GM23338 (cell line): ENCODE measurements around the gene CELF4. TPM values are rescaled to one million over a fixed set of nuclear protein-coding genes. Genes with fewer than 3 reads are reported as not detected.

ENCODE experiments used
- ATAC-seq: fragments of 200-7000 bp; cut with Tn5 transposase; 3 replicates; pipeline ENCODE4 v1.9.1; 2020
- DNase-seq: peaks from one replicate; pipeline ENCODE4 v3.0.0-alpha.2; 2015; ENCODE audit warnings: low spot score
- H2AFZ ChIP-seq: fragments of 200-600 bp; sonication (generic); 2 replicates; pipeline ENCODE4 v1.8.0; 2016; ENCODE audit warnings: antibody characterized with exemption, mild to moderate bottlenecking, moderate library complexity
- H3F3A ChIP-seq: fragments of 200-600 bp; sonication (generic); replicated peaks from 2 replicates; pipeline ENCODE4 v1.8.0; 2017; ENCODE audit warnings: antibody characterized with exemption, mixed run types, low read depth
- H3K27ac ChIP-seq: fragments of 200-600 bp; sonication (generic); 2 replicates; pipeline ENCODE4 v1.6.1; 2016; ENCODE audit warnings: low read depth
- H3K27me3 ChIP-seq: fragments of 200-600 bp; sonication (generic); 2 replicates; pipeline ENCODE4 v1.8.0; 2016; ENCODE audit warnings: mild to moderate bottlenecking, mixed run types, moderate library complexity; ENCODE audit not compliant: insufficient read depth
- H3K36me3 ChIP-seq: fragments of 200-600 bp; sonication (generic); 2 replicates; pipeline ENCODE4 v1.8.0; 2016; ENCODE audit warnings: mild to moderate bottlenecking; ENCODE audit not compliant: insufficient read depth
- H3K4me1 ChIP-seq: fragments of 200-600 bp; sonication (generic); 2 replicates; pipeline ENCODE4 v1.8.0; 2016; ENCODE audit warnings: mild to moderate bottlenecking, moderate library complexity; ENCODE audit not compliant: insufficient read depth
- H3K4me2 ChIP-seq: fragments of 200-600 bp; sonication (generic); 2 replicates; pipeline ENCODE4 v1.7.1; 2017; ENCODE audit warnings: mixed run types
- H3K4me3 ChIP-seq: fragments of 200-600 bp; sonication (generic); 2 replicates; pipeline ENCODE4 v1.6.1; 2016; ENCODE audit warnings: mixed run types
- H3K79me2 ChIP-seq: fragments of 200-600 bp; sonication (generic); replicated peaks from 2 replicates; pipeline ENCODE4 v1.8.0; 2017; ENCODE audit warnings: mild to moderate bottlenecking; ENCODE audit not compliant: insufficient read depth
- H3K9me2 ChIP-seq: fragments of 200-600 bp; sonication (generic); 2 replicates; pipeline ENCODE4 v1.8.0; 2017; ENCODE audit not compliant: insufficient read depth
- H4K20me1 ChIP-seq: fragments of 200-600 bp; sonication (generic); replicated peaks from 2 replicates; pipeline ENCODE4 v1.8.0; 2017; ENCODE audit warnings: mild to moderate bottlenecking; ENCODE audit not compliant: insufficient read depth
- H3K27ac Mint-ChIP-seq: 2 replicates; pipeline ENCODE4 v1.8.0; 2020; ENCODE audit warnings: inconsistent platforms, mild to moderate bottlenecking, moderate library complexity, mixed read lengths
- H3K27me3 Mint-ChIP-seq: 3 replicates; pipeline ENCODE4 v1.8.0; 2022; ENCODE audit warnings: low read depth, mild to moderate bottlenecking, moderate library complexity, mixed read lengths, inconsistent platforms; ENCODE audit not compliant: insufficient read depth, poor library complexity
- H3K36me3 Mint-ChIP-seq: 3 replicates; pipeline ENCODE4 v1.8.0; 2021; ENCODE audit warnings: low read depth, mild to moderate bottlenecking, inconsistent platforms, moderate library complexity, mixed read lengths
- H3K4me1 Mint-ChIP-seq: 3 replicates; pipeline ENCODE4 v1.8.0; 2020; ENCODE audit warnings: mild to moderate bottlenecking, inconsistent platforms, mixed read lengths
- H3K4me3 Mint-ChIP-seq: 3 replicates; pipeline ENCODE4 v1.8.0; 2021; ENCODE audit warnings: moderate library complexity, mild to moderate bottlenecking, inconsistent platforms, mixed read lengths
- H3K9me3 Mint-ChIP-seq: 3 replicates; pipeline ENCODE4 v1.8.0; 2020; ENCODE audit warnings: moderate library complexity, mild to moderate bottlenecking, inconsistent platforms, mixed read lengths
- CREB1 ChIP-seq: fragments of 250-450 bp; sonication (Bioruptor Pico); IDR thresholded peaks from 2 replicates; pipeline ENCODE4 v1.5.0; 2020; ENCODE audit warnings: low read depth, mild to moderate bottlenecking, moderate library complexity
- CTCF ChIP-seq, 2 experiments: fragments of 200-600 bp in 1 of 2; sonication (generic) in 1 of 2; conservative IDR thresholded peaks; 2 replicates each; pipeline versions ENCODE4 v1.5.1 to v1.6.1; 2016 to 2017; ENCODE audit warnings: antibody characterized with exemption in 2 of 2, low read depth in 2 of 2, mild to moderate bottlenecking in 2 of 2, moderate library complexity in 1 of 2
- ETS1 ChIP-seq: IDR thresholded peaks from 2 replicates; pipeline ENCODE4 v1.6.1; 2016; ENCODE audit warnings: antibody characterized with exemption
- EZH2 ChIP-seq: fragments of 200-600 bp; sonication (generic); IDR thresholded peaks from one replicate; pipeline ENCODE4 v1.8.0; 2017; ENCODE audit warnings: antibody characterized with exemption, mild to moderate bottlenecking, low read depth; ENCODE audit not compliant: unreplicated experiment
- EZH2phosphoT487 ChIP-seq: fragments of 200-600 bp; sonication (generic); IDR thresholded peaks from one replicate; pipeline ENCODE4 v1.8.1; 2018; ENCODE audit warnings: antibody characterized with exemption; ENCODE audit not compliant: unreplicated experiment
- JUNB ChIP-seq: IDR thresholded peaks from one replicate; pipeline ENCODE4 v1.6.1; 2016; ENCODE audit warnings: antibody characterized with exemption; ENCODE audit not compliant: unreplicated experiment
- NANOG ChIP-seq: IDR thresholded peaks from 2 replicates; pipeline ENCODE4 v1.6.1; 2016; ENCODE audit warnings: antibody characterized with exemption, borderline replicate concordance
- POLR2AphosphoS5 ChIP-seq: IDR thresholded peaks from 2 replicates; pipeline ENCODE4 v1.6.1; 2016; ENCODE audit warnings: antibody characterized with exemption, low read depth
- REST ChIP-seq: IDR thresholded peaks from one replicate; pipeline ENCODE4 v1.6.1; 2018; ENCODE audit warnings: antibody characterized with exemption; ENCODE audit not compliant: unreplicated experiment
- STAT1 ChIP-seq: IDR thresholded peaks from one replicate; pipeline ENCODE4 v1.6.1; 2016; ENCODE audit warnings: antibody characterized with exemption; ENCODE audit not compliant: unreplicated experiment
- ZNF114 ChIP-seq: fragments of 250-450 bp; sonication (Bioruptor Pico); IDR thresholded peaks from 2 replicates; pipeline ENCODE4 v1.5.0; 2020; ENCODE audit warnings: mild to moderate bottlenecking, moderate library complexity
- ZNF331 ChIP-seq: fragments of 250-450 bp; sonication (Bioruptor Pico); IDR thresholded peaks from 2 replicates; pipeline ENCODE4 v1.5.0; 2020; ENCODE audit warnings: low read depth, mild to moderate bottlenecking, moderate library complexity
- ZNF462 ChIP-seq: fragments of 250-450 bp; sonication (Bioruptor Pico); IDR thresholded peaks from 2 replicates; pipeline ENCODE4 v1.5.0; 2020; ENCODE audit warnings: mild to moderate bottlenecking, moderate library complexity
- polyA plus RNA-seq: library from polyadenylated mRNA; unstranded; fragments of >200 nt; fragmentation: Nextera tagmentation; extraction: Ambion mirVana; gene quantifications from 2 replicates; pipeline ENCODE4 v1.2.1, GENCODE V29; 2016
- total RNA-seq: library from RNA; depleted of rRNA; stranded (reverse); fragments of >200 nt; shearing (Covaris generic); gene quantifications from 2 replicates; pipeline ENCODE4 v1.2.3, GENCODE V29; 2014

Gene CELF4
- total and polyA plus RNA-seq, 2 experiments from 2014 or later, result 2.6 to 6.7 TPM

- H3K4me3 ChIP-seq, result no peak overlapping the region
- TF ChIP-seq STAT1, result no peak
- no peak for TF ChIP-seq JUNB
- TF ChIP-seq ETS1, result no peak
- TF ChIP-seq REST, result no peak
- TF ChIP-seq ZNF114, result no peak
- no peak for TF ChIP-seq EZH2
- TF ChIP-seq CREB1 (CRISPR knock-in tag), result no peak
- TF ChIP-seq POLR2AphosphoS5, result no peak
- no peak for TF ChIP-seq CTCF (conservative IDR thresholded peaks at IDR 0.05; ENCODE audit: low read depth in 2 of 2)
- TF ChIP-seq ZNF462 (CRISPR knock-in tag), result no peak
- no peak for TF ChIP-seq NANOG
- TF ChIP-seq EZH2phosphoT487, result no peak
- TF ChIP-seq ZNF331, result no peak
- DNase-seq, result no peak
- H3K27me3 ChIP-seq, result no peaks in the 10 kb centered on the region
- peaks cover 14% of the 10 kb centered on the region for H3K27me3 Mint-ChIP-seq
- no peaks in the 10 kb centered on the region for H4K20me1 ChIP-seq
- no peaks in the 10 kb centered on the region for H3K9me2 ChIP-seq
- H3K4me1 Mint-ChIP-seq, result peaks cover 15% of the 10 kb centered on the region
- no peaks in the 10 kb centered on the region; the same call in 1 of the 2 replicates for H3K36me3 ChIP-seq
- H3K4me2 ChIP-seq, result no peak overlapping the region
- no peak overlapping the region for H3K4me3 Mint-ChIP-seq
- H3F3A ChIP-seq, result no peaks in the 10 kb centered on the region
- no peaks in the 10 kb centered on the region for H3K79me2 ChIP-seq
- no peaks in the 10 kb centered on the region; the same call in 1 of the 2 replicates for H3K4me1 ChIP-seq
- no peaks in the 10 kb centered on the region for H3K36me3 Mint-ChIP-seq
- ATAC-seq, result no peak
- no peak overlapping the region for H3K27ac ChIP-seq
- H2AFZ ChIP-seq, result no peak overlapping the region
- no peak overlapping the region for H3K27ac Mint-ChIP-seq
- no peaks in the 10 kb centered on the region for H3K9me3 Mint-ChIP-seq
Measured at GRCh38 chr18:37426586-37426985, 139.0 kb downstream of the CELF4 start.
